GM19467 (cell line): ENCODE measurements around the gene PTPRG.

Experiments used
- ATAC-seq: cut with Tn5 transposase; IDR thresholded peaks from one replicate; pipeline ENCODE4 v1.9.1; 2021; ENCODE audit warnings: mild to moderate bottlenecking, moderate library complexity; ENCODE audit not compliant: unreplicated experiment

PTPRG gene

GRCh38 chr3:61853912-61854311 is 292.5 kb downstream of the PTPRG start:
- no peak for ATAC-seq

- no peak for ATAC-seq
These were observed 293.8 kb downstream of the PTPRG start for GRCh38 chr3:61855211-61855610.

GRCh38 chr3:61857297-61857696 is 295.9 kb downstream of the PTPRG start:
- no peak for ATAC-seq

- no peak for ATAC-seq
These were observed 296.7 kb downstream of the PTPRG start for GRCh38 chr3:61858054-61858453.

- ATAC-seq, result no peak
These were observed 300.0 kb downstream of the PTPRG start for GRCh38 chr3:61861410-61861809.

- ATAC-seq, result no peak
These were observed 301.4 kb downstream of the PTPRG start for GRCh38 chr3:61862614-61863289.

- no peak for ATAC-seq
These were observed 302.2 kb downstream of the PTPRG start for GRCh38 chr3:61863579-61863978.

GRCh38 chr3:61864886-61865285 is 303.5 kb downstream of the PTPRG start:
- no peak for ATAC-seq

- no peak for ATAC-seq
These were observed 304.2 kb downstream of the PTPRG start for GRCh38 chr3:61865466-61866152.

GRCh38 chr3:61866153-61866542 is 304.8 kb downstream of the PTPRG start:
- ATAC-seq, result no peak

- ATAC-seq, result no peak
These were observed 305.6 kb downstream of the PTPRG start for GRCh38 chr3:61866961-61867461.

- ATAC-seq, result no peak
These were observed 307.1 kb downstream of the PTPRG start for GRCh38 chr3:61868499-61868898.

- ATAC-seq, result no peak
These were observed 308.0 kb downstream of the PTPRG start for GRCh38 chr3:61869371-61869770.

GRCh38 chr3:61871644-61872043 is 310.3 kb downstream of the PTPRG start:
- no peak for ATAC-seq

GRCh38 chr3:61872077-61872706 is 310.8 kb downstream of the PTPRG start:
- ATAC-seq, result no peak

GRCh38 chr3:61875046-61875844 is 313.9 kb downstream of the PTPRG start:
- ATAC-seq, result no peak

- ATAC-seq, result no peak
These were observed 314.8 kb downstream of the PTPRG start for GRCh38 chr3:61875976-61876671.

GRCh38 chr3:61876797-61877196 is 315.4 kb downstream of the PTPRG start:
- ATAC-seq, result no peak

GRCh38 chr3:61877359-61878138 is 316.2 kb downstream of the PTPRG start:
- ATAC-seq, result peak; percentile 97

- no peak for ATAC-seq
These were observed 320.9 kb downstream of the PTPRG start for GRCh38 chr3:61882253-61882652.
